Measurements from ENCODE around the gene ZNF141.

DNA sequence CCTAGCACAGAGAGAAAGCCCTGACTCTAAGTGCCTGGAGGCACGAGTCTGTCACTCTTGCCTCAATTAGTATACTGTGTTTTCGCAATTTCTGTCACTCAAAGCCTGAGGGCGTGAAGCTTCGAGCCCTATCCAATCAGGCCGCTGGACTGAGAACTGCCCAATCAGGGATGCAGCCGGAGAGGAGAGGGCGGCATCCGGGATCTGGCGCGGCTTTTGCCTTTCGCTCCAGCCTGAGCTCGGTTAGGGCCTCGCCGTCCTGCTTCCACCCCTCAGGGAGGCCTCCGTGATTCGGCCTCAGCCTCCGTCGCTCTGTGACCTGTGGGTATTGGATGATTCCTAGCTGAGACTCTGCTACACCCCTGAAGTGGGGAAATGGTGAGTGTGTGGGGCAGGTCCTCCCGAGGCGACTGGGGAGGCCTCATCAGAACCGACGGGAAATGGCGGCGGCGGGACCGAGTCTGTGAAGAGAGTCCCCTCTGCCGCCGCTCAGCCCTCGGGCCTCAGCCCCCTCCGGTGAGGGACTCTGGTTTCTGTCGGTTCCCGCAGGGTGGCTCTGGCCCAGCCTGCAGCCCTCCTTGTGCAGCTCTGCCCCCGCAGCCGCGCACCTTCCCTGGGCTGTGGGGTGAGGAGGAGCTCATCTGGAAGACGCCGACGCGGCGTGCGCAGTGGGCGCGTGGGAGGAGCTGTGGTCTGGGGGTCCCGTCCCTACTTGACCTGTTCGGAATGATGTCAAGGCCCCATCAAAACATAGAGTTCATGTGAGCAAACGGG, 48.5 kb downstream of the ZNF141 start:
- TF ChIP-seq, protein P1, sequence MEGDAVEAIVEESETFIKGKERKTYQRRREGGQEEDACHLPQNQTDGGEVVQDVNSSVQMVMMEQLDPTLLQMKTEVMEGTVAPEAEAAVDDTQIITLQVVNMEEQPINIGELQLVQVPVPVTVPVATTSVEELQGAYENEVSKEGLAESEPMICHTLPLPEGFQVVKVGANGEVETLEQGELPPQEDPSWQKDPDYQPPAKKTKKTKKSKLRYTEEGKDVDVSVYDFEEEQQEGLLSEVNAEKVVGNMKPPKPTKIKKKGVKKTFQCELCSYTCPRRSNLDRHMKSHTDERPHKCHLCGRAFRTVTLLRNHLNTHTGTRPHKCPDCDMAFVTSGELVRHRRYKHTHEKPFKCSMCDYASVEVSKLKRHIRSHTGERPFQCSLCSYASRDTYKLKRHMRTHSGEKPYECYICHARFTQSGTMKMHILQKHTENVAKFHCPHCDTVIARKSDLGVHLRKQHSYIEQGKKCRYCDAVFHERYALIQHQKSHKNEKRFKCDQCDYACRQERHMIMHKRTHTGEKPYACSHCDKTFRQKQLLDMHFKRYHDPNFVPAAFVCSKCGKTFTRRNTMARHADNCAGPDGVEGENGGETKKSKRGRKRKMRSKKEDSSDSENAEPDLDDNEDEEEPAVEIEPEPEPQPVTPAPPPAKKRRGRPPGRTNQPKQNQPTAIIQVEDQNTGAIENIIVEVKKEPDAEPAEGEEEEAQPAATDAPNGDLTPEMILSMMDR (conservative IDR thresholded peaks at IDR 0.05 in 1 of 2, IDR thresholded peaks at IDR 0.05 in 1 of 2; ENCODE audit: extremely low read depth in 1 of 2, insufficient read depth in 1 of 2, low read depth in 1 of 2, low read length in 2 of 2): no peak
- no peak for TF ChIP-seq EZH2 (IDR thresholded peaks at IDR 0.05; ENCODE audit: borderline replicate concordance, low read length)
